ENCODE data around the gene EXOC6B. TPM values are rescaled to one million over a fixed set of nuclear protein-coding genes. Genes with fewer than 3 reads are reported as not detected.

The EXOC6B gene
- total RNA-seq, 2 donors from 2014 or later = 11.7 to 12.9 TPM

DNA sequence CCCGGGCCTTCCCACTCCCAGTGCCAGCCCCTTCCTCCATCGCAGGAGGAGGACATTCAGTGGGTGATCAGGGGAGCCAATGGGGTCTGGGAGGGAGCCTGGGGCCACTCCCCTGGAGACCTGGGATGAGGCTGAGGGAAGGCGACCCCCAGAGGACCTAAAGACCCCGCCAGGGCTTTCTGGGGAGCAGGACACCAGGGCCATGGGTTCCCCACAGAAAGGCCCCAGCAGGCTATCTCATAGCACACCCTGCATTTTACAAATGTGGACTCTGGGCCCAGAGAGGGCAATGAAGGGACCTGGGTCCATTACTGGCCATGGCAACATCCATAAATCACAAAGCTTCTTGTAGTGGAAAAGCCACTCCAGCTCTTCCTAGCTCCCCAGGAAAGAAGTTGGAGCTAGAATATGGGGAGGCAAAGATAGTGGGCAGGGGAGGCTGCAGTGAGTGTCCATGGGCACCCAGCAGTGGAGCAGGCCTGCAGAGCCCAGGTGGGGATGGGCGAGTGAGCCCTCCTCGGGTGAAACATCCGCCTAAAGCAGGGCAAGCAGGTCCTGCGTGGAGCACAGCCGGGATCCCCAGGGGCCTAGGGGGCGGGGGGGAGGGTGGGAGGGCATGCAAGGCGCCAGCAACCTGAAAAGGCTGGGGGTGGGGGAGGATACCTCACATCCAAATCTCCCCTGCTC lies 692.0 kb downstream of the EXOC6B start:
- 58 to 67% methylated on average over 6 to 10 of the region's 11 CpGs for WGBS, 2 donors
- Histone ChIP-seq H3K27me3 (no peaks in the 10 kb centered on the region), H3K9me3 (no peaks in the 10 kb centered on the region), H3K36me3 (replicated peaks in 1 of 2; ENCODE audit: insufficient read depth in 1 of 2, low read depth in 2 of 2) (no peaks in the 10 kb centered on the region), H3K27ac (no peak overlapping the region), H3K4me3 (no peak overlapping the region), H3K4me1 (peaks cover 16% of the 10 kb centered on the region)
- DNase-seq = no peak
- intact Hi-C loops (cut with DNase I) = no loop called here
- TF ChIP-seq POLR2A (IDR thresholded peaks at IDR 0.05) = no peak
- TF ChIP-seq, protein P1, sequence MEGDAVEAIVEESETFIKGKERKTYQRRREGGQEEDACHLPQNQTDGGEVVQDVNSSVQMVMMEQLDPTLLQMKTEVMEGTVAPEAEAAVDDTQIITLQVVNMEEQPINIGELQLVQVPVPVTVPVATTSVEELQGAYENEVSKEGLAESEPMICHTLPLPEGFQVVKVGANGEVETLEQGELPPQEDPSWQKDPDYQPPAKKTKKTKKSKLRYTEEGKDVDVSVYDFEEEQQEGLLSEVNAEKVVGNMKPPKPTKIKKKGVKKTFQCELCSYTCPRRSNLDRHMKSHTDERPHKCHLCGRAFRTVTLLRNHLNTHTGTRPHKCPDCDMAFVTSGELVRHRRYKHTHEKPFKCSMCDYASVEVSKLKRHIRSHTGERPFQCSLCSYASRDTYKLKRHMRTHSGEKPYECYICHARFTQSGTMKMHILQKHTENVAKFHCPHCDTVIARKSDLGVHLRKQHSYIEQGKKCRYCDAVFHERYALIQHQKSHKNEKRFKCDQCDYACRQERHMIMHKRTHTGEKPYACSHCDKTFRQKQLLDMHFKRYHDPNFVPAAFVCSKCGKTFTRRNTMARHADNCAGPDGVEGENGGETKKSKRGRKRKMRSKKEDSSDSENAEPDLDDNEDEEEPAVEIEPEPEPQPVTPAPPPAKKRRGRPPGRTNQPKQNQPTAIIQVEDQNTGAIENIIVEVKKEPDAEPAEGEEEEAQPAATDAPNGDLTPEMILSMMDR (IDR thresholded peaks at IDR 0.05) = no peak
- ATAC-seq = no peak

DNA sequence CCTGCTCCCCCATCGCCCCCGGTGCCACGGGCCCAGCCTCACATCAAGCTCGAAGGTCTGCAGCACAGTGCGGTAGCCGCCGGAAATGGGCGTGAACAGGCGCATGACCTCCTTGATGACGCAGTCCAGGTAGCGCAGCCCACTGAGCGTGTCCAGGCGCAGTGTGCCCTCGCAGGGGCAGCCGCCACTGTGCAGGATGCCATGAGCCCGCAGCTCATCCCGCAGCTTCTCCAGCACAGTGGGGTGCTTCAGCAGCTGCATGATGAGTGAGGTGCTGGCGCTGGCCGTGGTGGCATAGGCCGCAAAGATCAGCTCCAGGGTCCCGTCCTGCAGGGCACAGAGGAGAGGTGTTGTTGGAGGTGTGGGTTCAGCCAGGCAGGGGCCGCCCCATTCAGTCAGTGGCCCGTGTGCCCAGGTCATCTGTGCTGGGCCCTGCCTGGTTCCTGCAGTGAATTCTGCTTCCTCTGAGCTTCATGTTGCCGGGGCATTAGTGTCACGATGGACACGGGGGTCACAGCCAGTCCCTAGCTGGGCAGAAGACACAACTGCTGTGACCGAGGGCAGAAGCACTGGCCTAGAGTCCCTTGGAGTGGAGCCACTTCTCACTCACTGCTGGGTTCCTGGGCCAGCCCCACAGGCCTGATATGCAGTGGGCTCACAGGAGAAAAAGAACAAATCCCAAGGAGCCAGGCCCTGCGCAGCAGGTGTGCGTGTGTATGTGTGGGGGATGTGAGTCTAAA lies 692.7 kb downstream of the EXOC6B start:
- no peak for ATAC-seq
- intact Hi-C loops (cut with DNase I) = no loop called here
- no peaks in the 10 kb centered on the region for H3K27me3 ChIP-seq

DNA sequence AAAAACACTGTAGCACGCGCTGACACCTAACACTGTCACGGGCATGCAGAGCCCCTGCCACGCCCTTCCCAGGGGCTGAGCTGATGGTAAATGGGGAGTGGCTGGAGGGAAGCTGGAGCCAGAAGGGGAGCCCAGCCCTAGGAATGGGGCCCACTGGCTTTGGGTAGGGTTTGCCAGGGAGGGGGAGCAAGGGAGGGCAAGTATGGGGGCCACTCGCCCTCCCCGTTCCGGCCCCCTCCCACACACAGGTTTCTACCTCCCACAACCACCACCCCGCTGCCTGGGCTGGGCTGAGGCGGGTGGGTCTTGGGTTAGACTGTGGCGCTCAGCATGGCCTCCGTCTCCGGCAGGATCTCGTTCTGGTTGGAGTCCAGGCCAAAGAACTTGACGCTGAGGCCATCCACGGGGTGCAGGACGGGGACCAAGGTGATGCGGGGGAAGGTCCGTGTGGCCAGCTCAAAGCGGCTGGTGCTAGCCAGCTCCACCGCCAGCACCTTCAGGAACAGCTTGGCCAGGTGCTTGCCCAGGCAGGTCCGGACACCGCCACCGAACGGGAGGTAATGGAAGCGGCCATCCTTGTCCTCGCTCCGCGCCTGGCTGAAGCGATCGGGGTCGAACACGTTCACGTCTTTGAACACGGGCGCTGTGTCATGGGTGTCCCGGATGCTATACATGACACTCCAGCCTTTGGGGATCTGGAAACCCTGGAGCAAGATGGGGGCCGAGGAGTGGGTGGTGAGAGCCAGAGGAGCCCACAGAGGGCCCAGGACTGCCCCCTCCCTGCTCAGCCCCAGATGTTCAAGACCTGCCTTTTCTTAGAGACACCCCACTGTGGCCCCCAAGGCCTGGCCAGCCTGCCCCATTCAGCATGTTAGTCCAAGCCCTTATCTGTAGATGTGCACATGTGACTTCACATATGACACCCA lies 693.7 kb downstream of the EXOC6B start:
- Histone ChIP-seq H3K27ac (no peak overlapping the region), H3K4me3 (no peak overlapping the region), H3K27me3 (no peaks in the 10 kb centered on the region), H3K4me1 (no peaks in the 10 kb centered on the region), H3K36me3 (replicated peaks in 1 of 2; ENCODE audit: insufficient read depth in 1 of 2, low read depth in 2 of 2) (no peaks in the 10 kb centered on the region), H3K9me3 (no peaks in the 10 kb centered on the region)
- ATAC-seq (no peak), DNase-seq (peak in 1 of 4 donors; percentile 5)
- WGBS, 2 donors = 83 to 86% methylated on average over 30 to 31 of the region's 37 CpGs
- TF ChIP-seq, protein P1 (IDR thresholded peaks at IDR 0.05) = no peak
- no peak for TF ChIP-seq POLR2A (IDR thresholded peaks at IDR 0.05)
- intact Hi-C loops (cut with DNase I) = no loop called here

More for the DNA sequence above, 692.7 kb downstream of the EXOC6B start:
- Histone ChIP-seq H3K4me1 (peaks cover 9% of the 10 kb centered on the region), H3K9me3 (no peaks in the 10 kb centered on the region), H3K27ac (no peak overlapping the region), H3K36me3 (replicated peaks in 1 of 2; ENCODE audit: insufficient read depth in 1 of 2, low read depth in 2 of 2) (no peaks in the 10 kb centered on the region), H3K4me3 (no peak overlapping the region)
- peak in 1 of 4 donors; percentile 5 for DNase-seq
- TF ChIP-seq POLR2A (IDR thresholded peaks at IDR 0.05) = no peak
- TF ChIP-seq, protein P1 (IDR thresholded peaks at IDR 0.05) = no peak
- 88 to 91% methylated on average over 19 to 27 of the region's 29 CpGs for WGBS, 2 donors

GRCh38 chr2:72131371-72131891 lies 694.4 kb downstream of the EXOC6B start:
- WGBS, 2 donors = 80 to 88% methylated on average over 16 of the region's 16 CpGs
- intact Hi-C loops (cut with DNase I) = no loop called here

More at GRCh38 chr2:72131371-72131891, 694.4 kb downstream of the EXOC6B start:
- Histone ChIP-seq H3K36me3 (replicated peaks in 1 of 2; ENCODE audit: insufficient read depth in 1 of 2, low read depth in 2 of 2) (no peaks in the 10 kb centered on the region), H3K4me3 (no peak overlapping the region), H3K27ac (no peak overlapping the region), H3K27me3 (no peaks in the 10 kb centered on the region), H3K9me3 (no peaks in the 10 kb centered on the region), H3K4me1 (no peaks in the 10 kb centered on the region)
- TF ChIP-seq, protein P1 (IDR thresholded peaks at IDR 0.05) = no peak
- TF ChIP-seq POLR2A (IDR thresholded peaks at IDR 0.05) = no peak
- peak in 1 of 4 donors; percentile 2 for DNase-seq
- ATAC-seq = no peak

Data from body of pancreas (tissue), 4 donors.